Gastrocnemius medialis (tissue), 4 donors: ENCODE results near the gene RBM19. TPM values are rescaled to one million over a fixed set of nuclear protein-coding genes. Genes with fewer than 3 reads are reported as not detected.

Source experiments
- ATAC-seq, 2 donors: fragments of 150-250 bp; one replicate each; pipeline ENCODE4 v1.9.1; 2016
- DNase-seq, 2 donors: peaks; one replicate each; pipeline ENCODE4 v3.0.0-alpha.2; 2019
- H3K27ac ChIP-seq, 4 donors: fragments of 200-600 bp; sonication (generic); 1 replicate in 1 of 4; 2 replicates in 3 of 4; pipeline ENCODE4 v1.5.1; 2016 to 2018; ENCODE audit warnings: mild to moderate bottlenecking in 2 of 4, moderate library complexity in 1 of 4
- H3K27me3 ChIP-seq, 3 donors: fragments of 200-600 bp; sonication (generic) in 2 of 3; 1 replicate in 1 of 3; 2 replicates in 2 of 3; pipeline versions ENCODE4 v1.5.1 to v1.6.0; 2016 to 2019; ENCODE audit warnings: mild to moderate bottlenecking in 1 of 3, moderate library complexity in 1 of 3
- H3K36me3 ChIP-seq, 2 donors: fragments of 200-600 bp; sonication (generic) in 1 of 2; one replicate each; pipeline ENCODE4 v1.5.1; 2017 to 2018
- H3K4me1 ChIP-seq, 2 donors: fragments of 200-600 bp; sonication (generic) in 1 of 2; one replicate each; pipeline ENCODE4 v1.5.1; 2016 to 2017; ENCODE audit warnings: mild to moderate bottlenecking in 2 of 2
- H3K4me3 ChIP-seq, 4 donors: fragments of 200-600 bp; sonication (generic) in 3 of 4; 1 replicate in 1 of 4; 2 replicates in 3 of 4; pipeline ENCODE4 v1.5.1; 2016 to 2019; ENCODE audit warnings: mild to moderate bottlenecking in 2 of 4
- H3K9me3 ChIP-seq, 3 donors: fragments of 200-600 bp; sonication (generic) in 2 of 3; 1 replicate in 1 of 3; 2 replicates in 2 of 3; pipeline ENCODE4 v1.5.1; 2016 to 2019
- CTCF ChIP-seq, 5 experiments: fragments of 450-650 bp in 3 of 5; fragments of 200-600 bp in 2 of 5; sonication (generic) in 2 of 5; IDR thresholded peaks in 4 of 5; conservative IDR thresholded peaks in 1 of 5; 1 replicate in 4 of 5; 2 replicates in 1 of 5; pipeline ENCODE4 v1.5.1; 2016 to 2019; ENCODE audit warnings: antibody characterized with exemption in 5 of 5, mild to moderate bottlenecking in 3 of 5, moderate library complexity in 3 of 5
- POLR2A ChIP-seq, 2 donors: fragments of 450-650 bp; IDR thresholded peaks; one replicate each; pipeline ENCODE4 v1.6.1; 2017; ENCODE audit warnings: antibody characterized with exemption in 2 of 2, mild to moderate bottlenecking in 2 of 2, moderate library complexity in 2 of 2
- in situ Hi-C, 4 donors: fragments of 200-750 bp; cut with MboI; loops; one replicate each; pipeline versions ENCODE4 v1.15.0 to v1.8.0; 2017; ENCODE audit warnings: low sequenced_read_pairs in 4 of 4
- intact Hi-C: fragments of 100-400 bp; cut with DNase I; formaldehyde crosslinking; loops from one replicate; pipeline ENCODE4 v1.15.1; 2023; ENCODE audit warnings: low total_unique reads
- total RNA-seq, 4 donors: library from RNA; depleted of rRNA; stranded (reverse); fragments of >200 nt; gene quantifications; one replicate each; pipeline versions ENCODE4 v1.1.0 to v1.2.3, GENCODE V29; 2016

RBM19 gene
- total RNA-seq: 10 to 100 TPM; 21.2 to 28.3 (median 26.8) TPM

GRCh38 chr12:113965951-113966797 lies at the start of gene RBM19:
Gene RBM19 (minus strand): TSS chr12:113966325. CDS start chr12:113966227, 98 bp downstream.
- H3K27me3 ChIP-seq: no peaks in the 10 kb centered on the region
- peak within 1 kb of the TSS; percentile 68 to 73 (median 72) for H3K27ac ChIP-seq
- H3K4me3 ChIP-seq: peak within 1 kb of the TSS; percentile 68 to 92 (median 82)
- in situ Hi-C loops (loop anchor here (10.0 to 25.0 kb wide), 2 partner anchors 549 to 1946 kb away; no protein-coding TSS in a partner anchor), intact Hi-C loops (loop anchor here (1.0 to 10.0 kb wide), 2 partner anchors 781 to 1949 kb away; partner anchors contain the start of genes DDX54 and RITA1)
- TF ChIP-seq CTCF (IDR thresholded peaks at IDR 0.05 in 4 of 5, conservative IDR thresholded peaks at IDR 0.05 in 1 of 5) (peak; percentile 84 to 94 (median 87)), POLR2A (IDR thresholded peaks at IDR 0.05) (peak in 1 of 2 donors; percentile 35)
- H3K36me3 ChIP-seq: peaks cover 0 to 15% of the 10 kb centered on the region in 2 donors
- ATAC-seq (peak; percentile 99), DNase-seq (peak; percentile 96)
- H3K4me1 ChIP-seq: peaks cover 16% of the 10 kb centered on the region in 2 donors
- H3K9me3 ChIP-seq: no peaks in the 10 kb centered on the region

GRCh38 chr12:114015851-114016250 lies 49.7 kb upstream of the RBM19 start:
- intact Hi-C loops: no loop called here
- Histone ChIP-seq H3K27me3 (peaks cover 3 to 6% (median 3%) of the 10 kb centered on the region in 3 donors), H3K27ac (no peak overlapping the region), H3K4me3 (no peak overlapping the region), H3K36me3 (no peaks in the 10 kb centered on the region), H3K9me3 (no peaks in the 10 kb centered on the region), H3K4me1 (no peaks in the 10 kb centered on the region)
- ATAC-seq (no peak), DNase-seq (no peak)
- TF ChIP-seq POLR2A (IDR thresholded peaks at IDR 0.05) (no peak), CTCF (IDR thresholded peaks at IDR 0.05 in 4 of 5, conservative IDR thresholded peaks at IDR 0.05 in 1 of 5) (no peak)
- in situ Hi-C loops: no loop called here

- TF ChIP-seq CTCF (IDR thresholded peaks at IDR 0.05 in 4 of 5, conservative IDR thresholded peaks at IDR 0.05 in 1 of 5) (no peak), POLR2A (IDR thresholded peaks at IDR 0.05) (no peak)
- in situ Hi-C loops (no loop called here), intact Hi-C loops (no loop called here)
- no peak overlapping the region for H3K4me3 ChIP-seq
- DNase-seq (no peak), ATAC-seq (no peak)
- H3K27me3 ChIP-seq: peaks cover 4 to 8% (median 7%) of the 10 kb centered on the region in 3 donors
- H3K36me3 ChIP-seq: no peaks in the 10 kb centered on the region
- H3K4me1 ChIP-seq: no peaks in the 10 kb centered on the region
- no peak overlapping the region for H3K27ac ChIP-seq
- H3K9me3 ChIP-seq: no peaks in the 10 kb centered on the region
Observed at GRCh38 chr12:114013575-114014345, 47.6 kb upstream of the RBM19 start.

GRCh38 chr12:114012744-114013431 lies 46.8 kb upstream of the RBM19 start:
- intact Hi-C loops (no loop called here), in situ Hi-C loops (no loop called here)
- no peak overlapping the region for H3K27ac ChIP-seq
- ATAC-seq (no peak), DNase-seq (no peak)
- peaks cover 7 to 11% (median 9%) of the 10 kb centered on the region in 3 donors for H3K27me3 ChIP-seq
- no peaks in the 10 kb centered on the region for H3K36me3 ChIP-seq
- no peak overlapping the region for H3K4me3 ChIP-seq
- TF ChIP-seq POLR2A (IDR thresholded peaks at IDR 0.05) (no peak), CTCF (IDR thresholded peaks at IDR 0.05 in 4 of 5, conservative IDR thresholded peaks at IDR 0.05 in 1 of 5) (no peak)
- H3K4me1 ChIP-seq: no peaks in the 10 kb centered on the region
- no peaks in the 10 kb centered on the region for H3K9me3 ChIP-seq
